HG03457 (cell line): Measurements from ENCODE around the gene ZHX3.

Experiments
- ATAC-seq: cut with Tn5 transposase; IDR thresholded peaks from one replicate; pipeline ENCODE4 v1.9.1; 2021; ENCODE audit warnings: moderate number of reproducible peaks; ENCODE audit not compliant: unreplicated experiment

ZHX3 gene

GRCh38 chr20:41175201-41175651 lies 142.3 kb downstream of the ZHX3 start:
- ATAC-seq: no peak

- no peak for ATAC-seq
Observed at GRCh38 chr20:41174782-41175181, 142.7 kb downstream of the ZHX3 start.

- ATAC-seq: no peak
Observed at GRCh38 chr20:41174373-41174772, 143.2 kb downstream of the ZHX3 start.

- ATAC-seq: no peak
Observed at GRCh38 chr20:41173791-41174341, 143.7 kb downstream of the ZHX3 start.

GRCh38 chr20:41173161-41173721 lies 144.3 kb downstream of the ZHX3 start:
- ATAC-seq: no peak

- ATAC-seq: no peak
Observed at GRCh38 chr20:41172296-41173140, 145.0 kb downstream of the ZHX3 start.

- ATAC-seq: no peak
Observed at GRCh38 chr20:41171736-41172295, 145.7 kb downstream of the ZHX3 start.

GRCh38 chr20:41170386-41171105 lies 147.0 kb downstream of the ZHX3 start:
- no peak for ATAC-seq

- no peak for ATAC-seq
Observed at GRCh38 chr20:41169791-41170351, 147.7 kb downstream of the ZHX3 start.

GRCh38 chr20:41169162-41169690 lies 148.3 kb downstream of the ZHX3 start:
- no peak for ATAC-seq

GRCh38 chr20:41168281-41169161 lies 149.0 kb downstream of the ZHX3 start:
- no peak for ATAC-seq

GRCh38 chr20:41167481-41168253 lies 149.9 kb downstream of the ZHX3 start:
- no peak for ATAC-seq

- no peak for ATAC-seq
Observed at GRCh38 chr20:41167118-41167470, 150.4 kb downstream of the ZHX3 start.

- ATAC-seq: no peak
Observed at GRCh38 chr20:41166201-41167117, 151.1 kb downstream of the ZHX3 start.

- ATAC-seq: no peak
Observed at GRCh38 chr20:41165001-41165882, 152.3 kb downstream of the ZHX3 start.

GRCh38 chr20:41163821-41164220 lies 153.7 kb downstream of the ZHX3 start:
- ATAC-seq: no peak

- ATAC-seq: no peak
Observed at GRCh38 chr20:41162396-41162795, 155.1 kb downstream of the ZHX3 start.
